HG03469 (cell line): ENCODE measurements around the gene FOXRED1.
A peak's percentile ranks its signal among the peaks of the same experiment; 100 is the strongest.

Source experiments
- ATAC-seq: cut with Tn5 transposase; IDR thresholded peaks from one replicate; pipeline ENCODE4 v1.9.1; 2021; ENCODE audit warnings: mild to moderate bottlenecking, moderate library complexity, moderate number of reproducible peaks; ENCODE audit not compliant: unreplicated experiment

The FOXRED1 gene

DNA sequence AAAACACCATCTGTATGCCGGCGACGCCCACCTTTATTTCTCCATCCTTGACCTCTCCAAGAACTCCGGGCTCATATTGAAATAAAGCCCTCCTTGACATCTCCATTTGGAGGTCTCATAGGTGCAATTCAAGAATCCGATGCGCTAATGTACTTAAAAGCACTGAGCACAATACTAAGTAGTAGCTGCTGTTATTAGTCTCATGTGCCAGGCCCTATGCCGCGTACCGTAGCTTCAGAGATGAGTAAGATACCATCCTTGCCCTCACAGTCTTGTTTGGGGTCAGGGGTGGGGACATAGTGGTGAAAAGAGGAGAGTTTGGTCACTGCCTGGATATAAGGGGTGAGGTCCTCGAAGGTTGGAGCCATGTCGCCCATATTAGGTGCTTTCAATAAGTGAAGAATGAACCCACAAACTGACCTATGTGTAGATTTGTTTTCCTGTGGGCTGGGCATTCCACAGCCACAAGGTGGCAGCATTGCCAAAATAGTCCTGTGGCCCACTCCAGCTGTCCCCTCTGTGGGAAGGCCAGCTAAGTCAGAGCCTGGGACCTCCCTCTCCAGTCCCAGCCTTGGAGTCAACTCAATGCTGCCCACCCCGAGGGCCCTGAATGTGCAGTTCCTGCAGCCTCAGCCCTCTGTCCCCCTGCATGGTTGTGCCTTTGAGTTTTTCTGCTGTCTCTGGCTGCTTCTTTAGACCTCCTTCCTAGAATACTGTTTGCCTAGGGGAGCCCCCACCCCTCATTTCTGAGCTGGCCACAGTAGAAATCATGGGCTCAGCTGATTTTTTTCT lies 41.4 kb downstream of the FOXRED1 start:
- no peak for ATAC-seq

DNA sequence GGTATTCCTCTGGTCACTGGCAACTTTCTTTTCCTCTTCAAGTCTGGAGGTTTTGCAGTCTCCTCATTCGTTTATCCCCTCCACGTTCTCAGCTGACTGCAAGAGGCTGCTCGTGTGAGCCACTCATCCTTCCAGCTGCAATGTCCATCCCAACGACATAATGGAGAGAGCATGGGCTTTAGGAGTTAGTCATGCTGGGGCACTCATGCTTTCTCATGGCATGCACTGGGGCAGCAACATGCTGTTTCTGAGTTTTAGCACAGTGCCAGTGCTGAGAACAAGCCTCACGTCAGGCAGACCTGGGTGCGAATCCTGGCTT lies 42.0 kb downstream of the FOXRED1 start:
- ATAC-seq, result no peak

DNA sequence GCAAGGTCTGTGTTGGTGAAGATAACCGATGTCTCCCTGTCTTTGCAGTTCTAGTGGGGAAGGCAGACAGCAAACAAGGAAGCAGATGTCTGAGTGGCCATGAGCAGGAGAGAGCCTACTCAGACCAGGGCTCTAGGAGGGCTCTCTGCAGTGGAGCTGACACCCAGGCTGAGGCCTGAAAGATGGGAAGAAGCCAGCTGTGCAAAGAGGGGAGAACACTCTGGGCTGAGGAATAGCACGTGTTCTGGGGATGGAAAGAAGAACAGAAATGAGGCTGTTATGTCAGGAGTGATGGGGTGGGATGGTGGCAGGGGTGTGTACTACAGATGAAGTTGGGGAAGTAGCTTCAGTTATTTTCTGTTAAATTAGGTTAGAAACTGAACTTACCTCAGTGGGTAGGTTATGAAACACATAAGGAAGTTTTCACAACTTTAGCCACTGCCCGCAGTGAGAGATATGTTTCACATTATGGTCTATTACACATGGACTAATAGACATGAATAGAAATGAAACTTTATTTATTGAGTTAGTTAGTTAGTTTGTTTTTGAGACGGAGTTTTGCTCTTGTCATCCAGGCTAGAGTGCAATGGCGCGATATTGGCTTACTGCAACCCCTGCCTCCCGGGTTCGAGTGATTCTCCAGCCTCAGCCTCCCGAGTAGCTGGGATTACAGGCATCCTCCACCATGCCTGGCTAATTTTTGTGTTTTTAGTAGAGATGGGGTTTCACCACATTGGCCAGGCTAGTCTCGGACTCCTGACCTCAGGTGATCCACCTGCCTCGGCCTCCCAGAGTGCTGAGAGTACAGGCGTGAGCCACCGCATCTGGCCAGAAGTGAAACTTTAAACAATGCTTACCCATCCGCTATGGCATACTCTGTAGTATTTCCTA lies 42.7 kb downstream of the FOXRED1 start:
- ATAC-seq, result peak; percentile 40

DNA sequence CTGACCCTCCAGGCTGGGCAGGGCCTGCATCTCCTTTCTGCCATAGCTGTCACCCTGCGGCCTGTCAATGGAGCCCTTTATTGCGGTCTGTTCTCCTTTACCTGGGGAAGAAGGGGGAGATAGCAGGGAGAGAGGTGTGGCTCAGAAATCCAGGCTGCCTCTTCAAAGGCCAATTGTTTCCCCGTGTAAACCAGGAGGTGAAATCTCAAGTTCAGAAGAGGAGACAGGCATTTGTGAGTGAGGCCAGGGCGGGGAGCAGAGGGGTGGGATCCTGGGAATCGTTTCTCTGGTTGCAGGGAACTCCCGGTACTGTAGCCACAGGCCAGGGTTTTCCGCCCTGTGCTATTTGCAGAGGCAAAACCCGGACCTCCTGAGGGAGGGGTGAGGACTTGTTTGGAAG lies 44.0 kb downstream of the FOXRED1 start:
- no peak for ATAC-seq

DNA sequence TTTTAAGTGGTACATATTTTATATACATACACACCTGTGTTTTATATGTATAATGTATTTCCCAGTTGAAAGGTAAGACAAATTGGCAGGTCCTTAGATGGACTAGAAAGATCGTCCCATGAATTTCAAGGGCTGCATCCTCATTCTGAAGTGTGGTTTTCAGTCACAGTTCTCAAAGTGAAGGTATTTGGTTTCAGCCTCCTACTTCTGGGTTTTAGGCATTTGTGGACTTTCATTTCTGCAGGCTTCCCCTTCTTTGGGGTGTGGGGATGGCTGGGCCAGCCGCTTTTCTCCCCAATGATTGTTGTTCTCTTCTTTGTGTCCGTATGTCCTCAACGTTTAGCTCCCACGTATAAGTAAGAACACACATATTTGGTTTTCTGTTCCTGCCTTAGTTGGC lies 44.9 kb downstream of the FOXRED1 start:
- no peak for ATAC-seq

DNA sequence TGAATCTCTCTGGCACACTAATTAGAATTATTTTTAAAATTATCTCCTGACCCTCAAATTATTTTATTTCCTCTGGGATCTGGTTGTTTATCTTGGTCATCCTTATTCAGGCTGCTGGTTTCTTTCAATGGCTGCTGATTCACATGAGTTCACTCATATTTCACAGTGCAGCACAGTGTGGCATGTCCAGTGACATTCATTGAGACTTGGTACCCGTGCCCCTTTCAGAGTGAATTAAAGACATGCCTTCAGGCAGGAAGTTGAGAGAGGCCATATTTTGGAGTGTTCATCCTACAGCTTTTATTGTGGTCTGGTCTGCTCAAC lies 48.4 kb downstream of the FOXRED1 start:
- ATAC-seq, result no peak

DNA sequence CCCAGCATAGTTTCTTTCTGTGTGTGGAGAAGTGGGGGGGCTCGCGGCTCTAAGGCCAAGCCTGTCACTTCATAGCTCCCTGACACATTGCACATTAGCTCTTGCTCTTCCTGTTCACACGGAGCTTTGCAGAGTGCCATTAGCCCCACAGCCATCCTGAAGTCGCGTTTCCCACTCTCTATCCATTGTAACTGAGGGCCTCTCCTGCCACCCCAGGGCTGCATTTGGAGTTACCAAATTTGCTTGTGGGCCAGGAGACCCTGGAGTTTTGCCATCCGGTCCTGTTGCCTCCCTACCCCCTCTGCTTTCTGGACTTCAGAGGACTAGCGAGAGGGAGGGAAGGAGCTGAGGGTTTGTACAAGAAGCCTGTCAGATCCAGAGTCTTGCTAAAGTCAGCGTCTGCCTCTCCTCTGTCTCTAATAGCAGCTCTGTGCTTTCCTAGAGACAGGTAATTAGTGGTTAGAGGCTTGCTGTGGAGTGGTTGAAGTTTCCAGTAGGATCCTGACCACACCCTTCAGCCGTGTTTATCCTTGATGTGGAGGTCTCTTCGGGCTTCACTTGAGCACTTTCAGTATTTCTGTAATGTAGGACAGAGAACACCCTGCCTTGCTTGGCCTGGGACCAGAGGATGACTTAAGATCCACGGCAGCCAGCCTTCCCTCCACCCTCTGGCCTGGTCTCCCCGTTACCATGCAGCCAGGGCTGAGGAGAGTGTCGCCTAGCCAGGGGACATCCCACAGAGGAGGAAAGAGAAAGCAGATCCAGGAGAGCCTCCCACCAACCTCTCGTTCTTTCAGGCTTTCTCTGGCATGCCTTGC lies 49.0 kb downstream of the FOXRED1 start:
- no peak for ATAC-seq

DNA sequence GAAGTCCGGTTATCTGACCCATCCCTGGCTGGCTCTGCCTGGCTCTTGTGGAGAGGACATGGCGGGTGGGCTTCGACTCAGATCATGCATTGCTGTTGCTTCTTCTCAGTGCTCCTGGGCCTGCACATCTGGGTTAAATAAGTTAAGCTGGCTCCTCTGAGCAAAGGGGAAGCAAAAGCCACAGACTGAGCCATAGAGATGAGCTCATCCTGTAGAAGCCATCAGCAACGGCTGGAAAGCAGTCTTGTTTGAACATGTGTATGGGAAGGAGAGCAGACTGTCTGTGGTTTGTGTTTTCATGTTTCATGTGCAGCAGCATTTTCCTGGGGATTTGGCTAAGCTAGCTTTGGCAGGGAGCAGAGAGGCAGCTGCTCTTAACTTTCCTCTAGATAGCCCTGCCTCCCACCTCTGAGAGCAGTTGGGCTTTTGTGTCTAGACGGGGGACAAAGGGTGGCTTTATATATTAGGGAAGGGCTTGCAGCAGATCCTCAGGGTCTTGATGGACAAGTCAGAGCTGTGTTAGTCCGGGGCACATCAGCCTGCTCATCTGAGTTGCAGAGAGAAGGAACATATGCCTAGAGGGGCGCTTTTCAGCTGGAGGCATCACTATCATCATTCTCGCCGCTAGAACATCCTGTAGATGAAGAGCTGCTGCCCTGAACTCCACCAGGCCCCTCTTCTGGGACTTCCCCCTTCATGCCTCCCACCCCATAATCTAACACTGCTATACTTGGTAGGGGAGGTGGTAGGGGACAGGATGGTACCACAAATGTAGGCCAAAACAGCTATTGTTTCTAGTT lies 49.8 kb downstream of the FOXRED1 start:
- ATAC-seq, result peak; percentile 94

DNA sequence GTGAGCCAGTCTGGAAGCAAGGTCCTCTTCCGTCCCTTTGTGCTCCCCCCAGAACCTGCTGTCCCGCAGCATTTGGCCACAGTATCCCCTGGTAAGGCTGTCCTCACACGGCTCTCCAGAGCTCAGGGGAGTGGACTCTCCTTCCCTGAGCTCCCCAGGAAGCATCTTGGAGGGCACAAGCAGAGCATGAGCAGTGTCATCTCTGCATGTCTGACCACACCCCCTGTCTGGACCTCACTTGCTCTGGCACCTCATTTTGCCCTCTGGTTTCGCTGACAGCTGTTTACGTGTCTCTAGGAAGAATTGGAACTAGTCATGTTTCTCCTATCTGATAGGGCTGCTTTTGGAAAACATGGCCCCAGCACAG lies 50.4 kb downstream of the FOXRED1 start:
- no peak for ATAC-seq

DNA sequence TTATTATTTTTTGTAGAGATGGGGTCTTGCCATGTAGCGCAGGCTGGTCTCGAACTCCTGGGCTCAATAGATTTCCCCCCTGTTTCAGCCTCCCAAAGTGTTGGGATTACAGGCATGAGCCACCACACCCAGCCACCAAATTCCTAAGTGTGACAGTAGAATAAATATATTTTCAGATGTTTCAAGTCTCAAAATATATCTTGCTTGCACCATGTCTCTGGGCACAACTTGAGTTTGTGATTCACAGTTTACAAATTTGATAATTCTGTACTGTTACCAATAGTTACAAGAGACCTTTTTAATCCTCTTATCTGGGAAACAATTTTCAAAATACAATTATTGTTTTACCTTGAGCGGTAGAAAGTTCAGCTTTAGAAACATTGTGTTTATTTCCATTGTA lies 54.0 kb downstream of the FOXRED1 start:
- ATAC-seq, result no peak

DNA sequence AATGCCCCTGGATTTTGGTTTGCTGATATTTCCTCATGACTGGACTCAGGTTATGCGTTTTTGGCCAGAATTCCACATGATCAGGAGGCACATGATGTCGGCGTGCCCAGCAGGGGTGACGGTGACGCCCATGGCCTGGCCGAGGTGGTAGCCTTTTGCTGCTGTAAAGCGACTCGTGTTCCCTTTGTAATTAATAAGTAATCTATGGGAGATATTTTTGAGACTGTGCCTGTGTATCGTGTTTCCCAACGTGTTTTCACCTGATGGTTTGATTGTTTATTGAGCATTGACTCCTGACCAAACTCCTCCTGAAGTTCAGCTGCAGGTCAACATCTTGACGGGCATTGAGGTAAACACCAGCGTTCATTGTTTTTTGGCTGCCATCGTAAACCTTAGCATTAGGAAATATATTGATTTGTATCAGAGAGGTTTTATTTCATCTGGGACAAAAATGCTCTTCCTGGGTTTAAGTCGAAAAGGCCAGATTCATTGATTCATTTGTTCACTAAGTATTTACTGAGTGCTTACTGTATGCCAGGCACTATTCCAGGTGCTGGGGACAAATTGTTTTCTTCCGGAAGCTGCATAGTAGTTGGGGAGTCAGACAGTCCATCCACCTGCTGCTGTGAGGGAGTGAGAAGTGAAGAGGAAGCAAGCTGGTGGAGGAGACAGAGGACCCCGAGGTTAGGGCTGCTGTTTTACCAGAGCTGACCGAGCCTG lies 58.5 kb downstream of the FOXRED1 start:
- no peak for ATAC-seq
